ENCODE data around the gene PAM. TPM values are rescaled to one million over a fixed set of nuclear protein-coding genes. Genes with fewer than 3 reads are reported as not detected.
A peak's percentile ranks its signal among the peaks of the same experiment; 100 is the strongest.

PAM gene
- total RNA-seq (2014; rRNA removed; shearing (Covaris generic)) = 90.0 and 110 TPM in 2 replicates
- 174 and 193 TPM in 2 replicates for polyA plus RNA-seq (2015; cell fraction: cytosol; rRNA removed)
- 257 and 259 TPM in 2 replicates for polyA plus RNA-seq (2015; cell fraction: nucleus; rRNA removed)

GRCh38 chr5:102754767-102755431 lies at the start of gene PAM:
PAM (plus strand) TSS chr5:102755305; CDS start chr5:102866196, 110,891 bp downstream.
- DNase-seq (ENCODE audit: low read depth) = peak; percentile 84

- no peak for DNase-seq (ENCODE audit: low read depth)
Measured at GRCh38 chr5:102711525-102712385, 43.4 kb upstream of the PAM start.

- no peak for DNase-seq (ENCODE audit: low read depth)
Measured at GRCh38 chr5:102713278-102713677, 41.8 kb upstream of the PAM start.

GRCh38 chr5:102713682-102714231 lies 41.3 kb upstream of the PAM start:
- no peak for DNase-seq (ENCODE audit: low read depth)

GRCh38 chr5:102715082-102715807 lies 39.9 kb upstream of the PAM start:
- peak; percentile 70 for DNase-seq (ENCODE audit: low read depth)

GRCh38 chr5:102716017-102716416 lies 39.1 kb upstream of the PAM start:
- DNase-seq (ENCODE audit: low read depth) = no peak

GRCh38 chr5:102718819-102719218 lies 36.3 kb upstream of the PAM start:
- no peak for DNase-seq (ENCODE audit: low read depth)

- no peak for DNase-seq (ENCODE audit: low read depth)
Measured at GRCh38 chr5:102719886-102720285, 35.2 kb upstream of the PAM start.

- DNase-seq (ENCODE audit: low read depth) = no peak
Measured at GRCh38 chr5:102720969-102721368, 34.1 kb upstream of the PAM start.

- peak; percentile 81 for DNase-seq (ENCODE audit: low read depth)
Measured at GRCh38 chr5:102722931-102723330, 32.2 kb upstream of the PAM start.

GRCh38 chr5:102731693-102732092 lies 23.4 kb upstream of the PAM start:
- DNase-seq (ENCODE audit: low read depth) = no peak

- no peak for DNase-seq (ENCODE audit: low read depth)
Measured at GRCh38 chr5:102733534-102733933, 21.6 kb upstream of the PAM start.

- DNase-seq (ENCODE audit: low read depth) = no peak
Measured at GRCh38 chr5:102737161-102737560, 17.9 kb upstream of the PAM start.

GRCh38 chr5:102737805-102738469 lies 17.2 kb upstream of the PAM start:
- DNase-seq (ENCODE audit: low read depth) = no peak

- DNase-seq (ENCODE audit: low read depth) = no peak
Measured at GRCh38 chr5:102740515-102740914, 14.6 kb upstream of the PAM start.

GRCh38 chr5:102742215-102742614 lies 12.9 kb upstream of the PAM start:
- DNase-seq (ENCODE audit: low read depth) = no peak

- no peak for DNase-seq (ENCODE audit: low read depth)
Measured at GRCh38 chr5:102743900-102744299, 11.2 kb upstream of the PAM start.

- no peak for DNase-seq (ENCODE audit: low read depth)
Measured at GRCh38 chr5:102747386-102748166, 7.5 kb upstream of the PAM start.

- peak; percentile 53 for DNase-seq (ENCODE audit: low read depth)
Measured at GRCh38 chr5:102749416-102750030, 5.6 kb upstream of the PAM start.
